OCI-M2 (cell line): ENCODE results near the gene PPM1F.
"Not testable (repeated sequence)": the region's sequence is repeated elsewhere in the genome, so short reads cannot be mapped to it uniquely, and the experiment has no call there.

ENCODE experiments used
- DNase-seq: peaks from one replicate; lab custom pipeline; 2025; ENCODE audit not compliant: unreplicated experiment; lab: John Stamatoyannopoulos, UW

Gene PPM1F

GRCh38 chr22:21942407-21943343, 10.0 kb downstream of the PPM1F start:
- DNase-seq: no peak

- no peak for DNase-seq
Observed at GRCh38 chr22:21941921-21942320, 10.7 kb downstream of the PPM1F start.

- no peak for DNase-seq
Observed at GRCh38 chr22:21940521-21940920, 12.1 kb downstream of the PPM1F start.

- not testable (repeated sequence) for DNase-seq
Observed at GRCh38 chr22:21939935-21940334, 12.7 kb downstream of the PPM1F start.

- DNase-seq: no peak
Observed at GRCh38 chr22:21939461-21939913, 13.2 kb downstream of the PPM1F start.

- no peak for DNase-seq
Observed at GRCh38 chr22:21938906-21939305, 13.7 kb downstream of the PPM1F start.

GRCh38 chr22:21938071-21938822, 14.4 kb downstream of the PPM1F start:
- DNase-seq: no peak

GRCh38 chr22:21937821-21938070, 14.9 kb downstream of the PPM1F start:
- DNase-seq: no peak

GRCh38 chr22:21937041-21937820, 15.4 kb downstream of the PPM1F start:
- no peak for DNase-seq

- no peak for DNase-seq
Observed at GRCh38 chr22:21936151-21936775, 16.4 kb downstream of the PPM1F start.

- DNase-seq: no peak
Observed at GRCh38 chr22:21933910-21934309, 18.7 kb downstream of the PPM1F start.

- DNase-seq: no peak
Observed at GRCh38 chr22:21933413-21933812, 19.2 kb downstream of the PPM1F start.

- no peak for DNase-seq
Observed at GRCh38 chr22:21932347-21932746, 20.3 kb downstream of the PPM1F start.

- no peak for DNase-seq
Observed at GRCh38 chr22:21931056-21931455, 21.6 kb downstream of the PPM1F start.

GRCh38 chr22:21929253-21929652, 23.4 kb downstream of the PPM1F start:
- DNase-seq: no peak

GRCh38 chr22:21928048-21928447, 24.6 kb downstream of the PPM1F start:
- DNase-seq: no peak

- DNase-seq: no peak
Observed at GRCh38 chr22:21927174-21927823, 25.3 kb downstream of the PPM1F start.

- DNase-seq: no peak
Observed at GRCh38 chr22:21926728-21927127, 25.9 kb downstream of the PPM1F start.

GRCh38 chr22:21923163-21923561, 29.5 kb downstream of the PPM1F start:
- no peak for DNase-seq

GRCh38 chr22:21922370-21923162, 30.1 kb downstream of the PPM1F start:
- no peak for DNase-seq
